CD4-positive, alpha-beta T cell treated with Interleukin-12 subunit alpha and Interleukin-12 subunit beta, for 1 hour (primary cell): ENCODE data around the gene SPANXB1.
"Not testable (repeated sequence)": the region's sequence is repeated elsewhere in the genome, so short reads cannot be mapped to it uniquely, and the experiment has no call there.

ENCODE experiments used
- DNase-seq: peaks from one replicate; pipeline ENCODE4 v3.0.0-alpha.2; 2020

Gene SPANXB1

GRCh38 chrX:141002568-141002967 lies at the start of gene SPANXB1:
Gene SPANXB1 (plus strand): TSS chrX:141002594. CDS start chrX:141002694, 100 bp downstream.
- not testable (repeated sequence) for DNase-seq

DNA sequence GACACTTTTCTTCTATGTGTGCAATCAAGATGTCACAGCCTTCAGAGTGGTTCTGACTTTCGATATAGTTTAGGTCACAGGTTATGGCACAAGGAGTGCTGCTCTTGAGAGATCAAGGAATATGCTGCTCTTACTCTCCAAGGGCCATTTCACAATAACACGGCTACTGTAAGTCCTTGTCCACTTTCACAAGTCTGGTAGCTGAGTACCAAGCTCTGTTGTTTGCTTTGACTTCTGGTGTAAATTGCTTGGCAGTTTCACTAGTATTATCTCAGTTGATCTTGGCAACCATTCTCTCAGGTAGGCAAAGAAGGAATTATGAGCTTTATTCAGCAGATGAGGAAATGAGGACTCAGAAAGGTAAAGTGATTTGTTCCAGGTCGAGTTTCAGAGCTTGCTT lies 35.4 kb upstream of the SPANXB1 start:
- DNase-seq: no peak

GRCh38 chrX:140971099-140971795 lies 31.1 kb upstream of the SPANXB1 start:
- no peak for DNase-seq

DNA sequence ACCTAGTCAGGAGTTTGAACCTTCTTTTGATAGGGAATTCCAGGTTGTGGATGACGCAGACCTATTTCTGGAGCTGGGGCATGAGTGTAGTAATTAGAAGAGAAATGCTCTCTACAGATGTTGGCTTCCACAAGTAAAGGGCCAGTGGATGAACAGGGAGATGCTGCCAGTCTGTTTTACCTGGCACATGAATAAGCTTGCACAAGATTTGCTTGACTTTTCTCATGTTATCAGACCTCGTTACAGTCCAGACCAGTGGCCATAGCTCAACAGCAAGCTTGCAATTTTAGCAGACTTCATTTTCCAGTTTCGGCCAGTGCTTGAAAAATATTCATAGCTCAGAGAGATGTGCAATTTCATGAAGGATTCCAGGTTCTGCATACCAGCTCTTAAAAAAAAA lies 26.9 kb upstream of the SPANXB1 start:
- DNase-seq: no peak

- no peak for DNase-seq
Observed at GRCh38 chrX:140980271-140980670, 22.1 kb upstream of the SPANXB1 start.

- no peak for DNase-seq
Observed at GRCh38 chrX:140983730-140984129, 18.7 kb upstream of the SPANXB1 start.

DNA sequence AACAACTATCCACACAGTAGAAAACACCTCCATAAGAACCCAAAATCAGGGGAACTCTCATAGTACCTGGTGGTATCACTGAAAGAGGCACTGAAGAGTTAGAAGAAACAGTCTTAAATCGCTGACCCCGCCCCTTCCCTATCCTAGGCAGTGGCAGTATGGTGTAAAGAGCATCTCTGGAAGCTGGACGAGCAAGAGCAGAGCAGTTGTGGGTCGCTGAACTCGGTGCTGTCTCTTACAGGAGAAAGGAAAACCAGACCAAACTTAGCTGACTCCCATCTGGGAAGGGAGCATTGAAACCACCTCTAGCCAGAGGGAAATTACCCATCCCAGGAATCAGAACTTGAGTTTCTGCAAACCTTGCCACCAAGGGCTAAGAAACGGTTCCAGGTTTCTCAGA lies 2.8 kb downstream of the SPANXB1 start:
- DNase-seq: not testable (repeated sequence)

DNA sequence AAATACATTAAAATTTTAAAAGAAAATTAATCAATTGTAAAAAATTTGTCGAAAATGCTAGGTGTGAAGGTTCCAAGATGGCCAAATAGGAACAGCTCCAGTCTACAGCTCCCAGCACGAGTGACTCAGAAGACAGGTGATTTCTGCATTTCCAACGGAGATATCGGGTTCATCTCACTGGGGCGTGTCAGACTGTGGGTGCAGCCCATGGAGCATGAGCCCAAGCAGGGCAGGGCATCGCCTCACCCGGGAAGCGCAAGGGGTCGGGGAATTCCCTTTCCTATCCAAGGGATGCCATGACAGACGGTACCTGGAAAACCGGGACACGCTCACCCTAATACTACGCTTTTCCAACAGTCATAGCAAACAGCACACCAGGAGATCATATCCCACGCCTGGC lies 41.9 kb downstream of the SPANXB1 start:
- DNase-seq: not testable (repeated sequence)

DNA sequence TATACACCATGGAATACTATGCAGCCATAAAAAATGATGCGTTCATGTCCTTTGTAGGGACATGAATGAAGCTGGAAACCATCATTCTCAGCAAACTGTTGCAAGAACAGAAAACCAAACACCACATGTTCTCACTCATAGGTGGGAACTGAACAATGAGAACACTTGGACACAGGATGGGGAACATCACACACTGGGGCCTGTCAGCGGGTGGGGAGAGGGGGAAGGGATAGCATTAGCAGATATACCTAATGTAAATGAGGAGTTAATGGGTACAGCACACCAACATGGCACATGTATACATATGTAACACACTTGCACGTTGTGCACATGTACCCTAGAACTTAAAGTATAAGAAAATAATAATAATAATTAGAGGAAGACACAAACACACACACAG lies 47.5 kb downstream of the SPANXB1 start:
- DNase-seq: not testable (repeated sequence)

DNA sequence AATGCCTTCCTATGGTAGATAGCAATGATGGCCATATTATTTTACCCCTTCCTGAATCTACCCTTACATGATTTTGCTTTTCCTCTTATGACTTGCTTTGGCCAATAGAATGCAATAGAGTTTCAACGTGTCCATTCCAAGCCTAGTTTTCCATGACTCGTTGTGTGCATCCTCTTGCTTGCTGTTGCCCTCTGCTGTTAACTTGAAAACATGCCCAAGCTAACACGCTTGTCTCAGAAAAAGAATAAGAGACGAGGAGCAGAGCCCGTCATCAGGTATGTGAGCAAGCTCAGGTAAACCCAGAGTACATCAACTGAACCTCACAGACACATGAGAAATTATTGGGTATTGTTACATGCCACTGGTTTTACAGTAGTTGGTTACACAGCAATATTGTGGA lies 49.7 kb downstream of the SPANXB1 start:
- DNase-seq: not testable (repeated sequence)
